Liver (tissue), 9 donors: ENCODE measurements around the gene TSPAN5. TPM values are rescaled to one million over a fixed set of nuclear protein-coding genes. Genes with fewer than 3 reads are reported as not detected.

Source experiments
- DNase-seq: peaks from one replicate; pipeline ENCODE4 v3.0.0-alpha.2; 2017; ENCODE audit warnings: low spot score
- H3K27ac ChIP-seq, 2 donors: one replicate each; pipeline ENCODE4 v1.7.0; 2013; ENCODE audit warnings: inconsistent platforms in 2 of 2, low read length in 2 of 2, control low read depth in 1 of 2, low read depth in 1 of 2, mild to moderate bottlenecking in 1 of 2
- H3K27me3 ChIP-seq, 4 donors: one replicate each; pipeline versions ENCODE4 v1.6.1 to v1.7.0; 2013; ENCODE audit warnings: low read length in 3 of 4, inconsistent platforms in 1 of 4, mild to moderate bottlenecking in 1 of 4, moderate library complexity in 1 of 4; ENCODE audit not compliant: control insufficient read depth in 4 of 4, insufficient read depth in 4 of 4
- H3K36me3 ChIP-seq, 4 donors: one replicate each; pipeline versions ENCODE4 v1.6.1 to v1.7.0; 2013; ENCODE audit warnings: low read length in 3 of 4, mild to moderate bottlenecking in 3 of 4, low read depth in 1 of 4, moderate library complexity in 1 of 4; ENCODE audit not compliant: control insufficient read depth in 4 of 4, insufficient read depth in 3 of 4
- H3K4me1 ChIP-seq, 4 donors: one replicate each; pipeline versions ENCODE4 v1.6.1 to v1.7.0; 2013; ENCODE audit warnings: low read length in 3 of 4, mild to moderate bottlenecking in 3 of 4, moderate library complexity in 1 of 4; ENCODE audit not compliant: control insufficient read depth in 4 of 4, insufficient read depth in 4 of 4
- H3K4me3 ChIP-seq, 3 donors: one replicate each; pipeline versions ENCODE4 v1.6.1 to v1.7.0; 2013; ENCODE audit warnings: low read length in 3 of 3, control low read depth in 1 of 3, low read depth in 1 of 3, mild to moderate bottlenecking in 1 of 3
- H3K9ac ChIP-seq, 2 donors: one replicate each; pipeline ENCODE4 v1.7.0; 2013; ENCODE audit warnings: low read length in 2 of 2, mild to moderate bottlenecking in 2 of 2, moderate library complexity in 2 of 2, control low read depth in 1 of 2, low read depth in 1 of 2
- H3K9me3 ChIP-seq, 4 donors: one replicate each; pipeline versions ENCODE4 v1.6.1 to v1.7.0; 2013; ENCODE audit warnings: low read length in 3 of 4; ENCODE audit not compliant: control insufficient read depth in 4 of 4
- EGR1 ChIP-seq, 2 donors: IDR thresholded peaks; 2 replicates each; pipeline ENCODE4 v1.6.1; 2016 to 2018; ENCODE audit warnings: antibody characterized with exemption in 2 of 2, low read depth in 2 of 2
- FOXA1 ChIP-seq: IDR thresholded peaks from 2 replicates; pipeline ENCODE4 v1.6.1; 2016; ENCODE audit warnings: antibody characterized with exemption
- FOXA2 ChIP-seq: IDR thresholded peaks from 2 replicates; pipeline ENCODE4 v1.6.1; 2016; ENCODE audit warnings: antibody characterized with exemption
- GABPA ChIP-seq, 2 donors: IDR thresholded peaks in 1 of 2; conservative IDR thresholded peaks in 1 of 2; 2 replicates each; pipeline ENCODE4 v1.6.1; 2016; ENCODE audit warnings: antibody characterized with exemption in 2 of 2, mild to moderate bottlenecking in 1 of 2, moderate library complexity in 1 of 2
- HNF4A ChIP-seq, 2 donors: conservative IDR thresholded peaks; 2 replicates each; pipeline ENCODE4 v1.6.1; 2016; ENCODE audit warnings: antibody characterized with exemption in 2 of 2, mild to moderate bottlenecking in 2 of 2
- HNF4G ChIP-seq: IDR thresholded peaks from 2 replicates; pipeline ENCODE4 v1.6.1; 2016; ENCODE audit warnings: antibody characterized with exemption
- JUND ChIP-seq, 2 donors: IDR thresholded peaks; 2 replicates each; pipeline ENCODE4 v1.6.1; 2016; ENCODE audit warnings: antibody characterized with exemption in 2 of 2
- NR2F2 ChIP-seq: IDR thresholded peaks from 2 replicates; pipeline ENCODE4 v1.6.1; 2016; ENCODE audit warnings: antibody characterized with exemption
- RAD21 ChIP-seq, 2 donors: IDR thresholded peaks; 2 replicates each; pipeline ENCODE4 v1.6.1; 2016; ENCODE audit warnings: antibody characterized with exemption in 2 of 2, mild to moderate bottlenecking in 2 of 2
- RXRA ChIP-seq, 2 donors: IDR thresholded peaks; 2 replicates each; pipeline ENCODE4 v1.6.1; 2017 to 2018; ENCODE audit warnings: antibody characterized with exemption in 2 of 2, mild to moderate bottlenecking in 1 of 2
- SP1 ChIP-seq: IDR thresholded peaks from 2 replicates; pipeline ENCODE4 v1.6.1; 2018; ENCODE audit warnings: antibody characterized with exemption, mild to moderate bottlenecking
- TAF1 ChIP-seq: conservative IDR thresholded peaks from 2 replicates; pipeline ENCODE4 v1.6.1; 2016; ENCODE audit warnings: antibody characterized with exemption, mild to moderate bottlenecking
- YY1 ChIP-seq: IDR thresholded peaks from 2 replicates; pipeline ENCODE4 v1.6.1; 2016; ENCODE audit warnings: antibody characterized with exemption, mild to moderate bottlenecking
- WGBS: extraction: QIAGEN DNeasy Blood & Tissue Kit; methylation state at CpG from one replicate; pipeline ENCODE4 v1.1.7; 2013; 5-methylcytosine and 5-hydroxymethylcytosine counted together
- polyA plus RNA-seq, 2 donors: library from polyadenylated mRNA; stranded (reverse) in 1 of 2; unstranded in 1 of 2; fragments of 200-250 nt in 1 of 2; fragments of >200 nt in 1 of 2; fragmentation: Nextera tagmentation in 1 of 2; extraction: Ambion mirVana in 1 of 2; gene quantifications; one replicate each; pipeline versions ENCODE4 v1.2.1 to v1.2.3, GENCODE V29; 2013 to 2015
- total RNA-seq, 2 donors: library from RNA; depleted of rRNA; stranded (reverse); fragments of >200 nt; gene quantifications; one replicate each; pipeline ENCODE4 v1.2.3, GENCODE V29; 2014
- TF ChIP-seq, protein P1 (sequence below): IDR thresholded peaks from 2 replicates; pipeline ENCODE4 v1.6.1; 2016; ENCODE audit warnings: antibody characterized with exemption, mild to moderate bottlenecking
- TF ChIP-seq, protein P2 (sequence below): IDR thresholded peaks from 2 replicates; pipeline ENCODE4 v1.6.1; 2016; ENCODE audit warnings: antibody characterized with exemption
- TF ChIP-seq, protein P3 (sequence below): IDR thresholded peaks from 2 replicates; pipeline ENCODE4 v1.6.1; 2016; ENCODE audit warnings: antibody characterized with exemption
- TF ChIP-seq, protein P4 (sequence below): fragments of 150-350 bp; IDR thresholded peaks from 2 replicates; pipeline ENCODE4 v1.5.1; 2017; ENCODE audit warnings: improper control_type of control experiment, low read depth, low read length; ENCODE audit not compliant: missing input control
- TF ChIP-seq, protein P5 (sequence below): IDR thresholded peaks from 2 replicates; pipeline ENCODE4 v1.6.1; 2016; ENCODE audit warnings: antibody characterized with exemption
- donor health status: healthy.
- donor health status: healthy.
- donor health status: healthy.
- donor health status: healthy.
- donor health status: healthy.

The TSPAN5 gene
- total and polyA plus RNA-seq, 4 donors = 0.36 to 54.0 (median 0.63) TPM

DNA sequence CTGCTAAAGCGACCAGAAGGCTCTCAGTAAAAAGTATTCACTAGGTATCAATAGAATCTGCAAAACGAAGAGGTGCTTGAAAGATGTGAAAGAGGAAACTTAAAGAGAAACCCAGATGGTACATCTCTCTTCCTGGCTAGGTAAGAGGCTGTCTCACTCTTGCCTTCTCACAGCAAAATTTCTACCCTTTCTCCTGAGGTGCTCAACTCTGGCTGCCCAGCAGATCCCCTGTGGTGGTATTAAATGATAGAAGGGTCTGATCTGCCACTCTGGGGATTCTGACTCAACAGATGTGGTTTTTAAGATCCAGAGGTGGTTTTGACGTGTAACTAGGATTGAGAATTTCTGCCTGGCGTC is 14.9 kb upstream of the TSPAN5 start:
- Histone ChIP-seq H3K27me3 (no peaks in the 10 kb centered on the region), H3K9ac (no peak overlapping the region), H3K36me3 (no peaks in the 10 kb centered on the region), H3K4me1 (peaks cover 0 to 6% (median 1%) of the 10 kb centered on the region in 4 donors), H3K9me3 (no peaks in the 10 kb centered on the region), H3K4me3 (no peak overlapping the region), H3K27ac (no peak overlapping the region)
- peak; percentile 22 for DNase-seq
- WGBS = 74% methylated on average over 4 of the region's 4 CpGs
- TF ChIP-seq, protein P1, sequence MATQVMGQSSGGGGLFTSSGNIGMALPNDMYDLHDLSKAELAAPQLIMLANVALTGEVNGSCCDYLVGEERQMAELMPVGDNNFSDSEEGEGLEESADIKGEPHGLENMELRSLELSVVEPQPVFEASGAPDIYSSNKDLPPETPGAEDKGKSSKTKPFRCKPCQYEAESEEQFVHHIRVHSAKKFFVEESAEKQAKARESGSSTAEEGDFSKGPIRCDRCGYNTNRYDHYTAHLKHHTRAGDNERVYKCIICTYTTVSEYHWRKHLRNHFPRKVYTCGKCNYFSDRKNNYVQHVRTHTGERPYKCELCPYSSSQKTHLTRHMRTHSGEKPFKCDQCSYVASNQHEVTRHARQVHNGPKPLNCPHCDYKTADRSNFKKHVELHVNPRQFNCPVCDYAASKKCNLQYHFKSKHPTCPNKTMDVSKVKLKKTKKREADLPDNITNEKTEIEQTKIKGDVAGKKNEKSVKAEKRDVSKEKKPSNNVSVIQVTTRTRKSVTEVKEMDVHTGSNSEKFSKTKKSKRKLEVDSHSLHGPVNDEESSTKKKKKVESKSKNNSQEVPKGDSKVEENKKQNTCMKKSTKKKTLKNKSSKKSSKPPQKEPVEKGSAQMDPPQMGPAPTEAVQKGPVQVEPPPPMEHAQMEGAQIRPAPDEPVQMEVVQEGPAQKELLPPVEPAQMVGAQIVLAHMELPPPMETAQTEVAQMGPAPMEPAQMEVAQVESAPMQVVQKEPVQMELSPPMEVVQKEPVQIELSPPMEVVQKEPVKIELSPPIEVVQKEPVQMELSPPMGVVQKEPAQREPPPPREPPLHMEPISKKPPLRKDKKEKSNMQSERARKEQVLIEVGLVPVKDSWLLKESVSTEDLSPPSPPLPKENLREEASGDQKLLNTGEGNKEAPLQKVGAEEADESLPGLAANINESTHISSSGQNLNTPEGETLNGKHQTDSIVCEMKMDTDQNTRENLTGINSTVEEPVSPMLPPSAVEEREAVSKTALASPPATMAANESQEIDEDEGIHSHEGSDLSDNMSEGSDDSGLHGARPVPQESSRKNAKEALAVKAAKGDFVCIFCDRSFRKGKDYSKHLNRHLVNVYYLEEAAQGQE = no peak
- TF ChIP-seq, protein P2, sequence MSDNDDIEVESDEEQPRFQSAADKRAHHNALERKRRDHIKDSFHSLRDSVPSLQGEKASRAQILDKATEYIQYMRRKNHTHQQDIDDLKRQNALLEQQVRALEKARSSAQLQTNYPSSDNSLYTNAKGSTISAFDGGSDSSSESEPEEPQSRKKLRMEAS = no peak
- TF ChIP-seq GABPA (IDR thresholded peaks at IDR 0.05 in 1 of 2, conservative IDR thresholded peaks at IDR 0.05 in 1 of 2) (no peak), RAD21 (IDR thresholded peaks at IDR 0.05) (no peak), NR2F2 (no peak), YY1 (no peak), FOXA1 (no peak)
- TF ChIP-seq, protein P3, sequence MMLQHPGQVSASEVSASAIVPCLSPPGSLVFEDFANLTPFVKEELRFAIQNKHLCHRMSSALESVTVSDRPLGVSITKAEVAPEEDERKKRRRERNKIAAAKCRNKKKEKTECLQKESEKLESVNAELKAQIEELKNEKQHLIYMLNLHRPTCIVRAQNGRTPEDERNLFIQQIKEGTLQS = no peak
- TF ChIP-seq, protein P4, sequence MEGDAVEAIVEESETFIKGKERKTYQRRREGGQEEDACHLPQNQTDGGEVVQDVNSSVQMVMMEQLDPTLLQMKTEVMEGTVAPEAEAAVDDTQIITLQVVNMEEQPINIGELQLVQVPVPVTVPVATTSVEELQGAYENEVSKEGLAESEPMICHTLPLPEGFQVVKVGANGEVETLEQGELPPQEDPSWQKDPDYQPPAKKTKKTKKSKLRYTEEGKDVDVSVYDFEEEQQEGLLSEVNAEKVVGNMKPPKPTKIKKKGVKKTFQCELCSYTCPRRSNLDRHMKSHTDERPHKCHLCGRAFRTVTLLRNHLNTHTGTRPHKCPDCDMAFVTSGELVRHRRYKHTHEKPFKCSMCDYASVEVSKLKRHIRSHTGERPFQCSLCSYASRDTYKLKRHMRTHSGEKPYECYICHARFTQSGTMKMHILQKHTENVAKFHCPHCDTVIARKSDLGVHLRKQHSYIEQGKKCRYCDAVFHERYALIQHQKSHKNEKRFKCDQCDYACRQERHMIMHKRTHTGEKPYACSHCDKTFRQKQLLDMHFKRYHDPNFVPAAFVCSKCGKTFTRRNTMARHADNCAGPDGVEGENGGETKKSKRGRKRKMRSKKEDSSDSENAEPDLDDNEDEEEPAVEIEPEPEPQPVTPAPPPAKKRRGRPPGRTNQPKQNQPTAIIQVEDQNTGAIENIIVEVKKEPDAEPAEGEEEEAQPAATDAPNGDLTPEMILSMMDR = no peak

DNA sequence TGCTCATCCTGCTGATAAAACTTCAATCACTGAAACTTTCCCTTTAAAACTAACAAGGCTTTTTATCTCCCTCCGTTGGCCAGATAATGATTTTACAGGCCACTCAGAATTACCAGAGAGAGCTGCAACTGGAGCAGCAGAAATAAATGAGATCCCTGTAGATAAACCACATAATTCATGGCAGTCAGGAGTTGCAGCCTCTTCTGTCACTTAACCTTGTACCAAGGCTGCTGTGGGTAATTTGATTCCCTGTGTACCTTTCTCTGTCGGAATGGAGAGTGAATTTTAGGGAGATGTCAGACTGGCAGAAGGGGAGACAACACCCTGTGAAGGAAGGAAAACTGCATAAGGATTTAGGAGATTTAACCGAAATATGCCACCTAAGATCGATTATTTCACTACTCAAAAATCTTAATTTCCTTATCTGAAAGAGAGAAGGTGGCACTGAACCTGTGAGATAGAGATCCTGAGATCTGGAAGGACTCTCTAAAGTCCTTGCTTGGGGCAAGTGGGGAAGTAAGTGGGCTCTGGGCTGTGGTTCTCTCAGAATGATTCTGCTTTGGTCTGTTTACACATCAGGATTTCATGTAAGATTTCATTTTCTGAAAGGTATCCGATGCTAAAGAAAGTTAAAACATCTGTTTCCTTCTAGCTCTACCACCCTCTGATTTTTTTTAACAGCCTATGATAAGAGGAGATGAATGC is 14.3 kb upstream of the TSPAN5 start:
- Histone ChIP-seq H3K27ac (no peak overlapping the region), H3K4me3 (no peak overlapping the region), H3K27me3 (no peaks in the 10 kb centered on the region), H3K9ac (no peak overlapping the region), H3K9me3 (no peaks in the 10 kb centered on the region), H3K36me3 (no peaks in the 10 kb centered on the region), H3K4me1 (peaks cover 0 to 6% (median 1%) of the 10 kb centered on the region in 4 donors)
- peak; percentile 6 for DNase-seq
- WGBS = 53% methylated on average over 5 of the region's 5 CpGs
- no peak for TF ChIP-seq FOXA1
- TF ChIP-seq, protein P3 = no peak
- no peak for TF ChIP-seq RAD21 (IDR thresholded peaks at IDR 0.05)
- TF ChIP-seq, protein P5, sequence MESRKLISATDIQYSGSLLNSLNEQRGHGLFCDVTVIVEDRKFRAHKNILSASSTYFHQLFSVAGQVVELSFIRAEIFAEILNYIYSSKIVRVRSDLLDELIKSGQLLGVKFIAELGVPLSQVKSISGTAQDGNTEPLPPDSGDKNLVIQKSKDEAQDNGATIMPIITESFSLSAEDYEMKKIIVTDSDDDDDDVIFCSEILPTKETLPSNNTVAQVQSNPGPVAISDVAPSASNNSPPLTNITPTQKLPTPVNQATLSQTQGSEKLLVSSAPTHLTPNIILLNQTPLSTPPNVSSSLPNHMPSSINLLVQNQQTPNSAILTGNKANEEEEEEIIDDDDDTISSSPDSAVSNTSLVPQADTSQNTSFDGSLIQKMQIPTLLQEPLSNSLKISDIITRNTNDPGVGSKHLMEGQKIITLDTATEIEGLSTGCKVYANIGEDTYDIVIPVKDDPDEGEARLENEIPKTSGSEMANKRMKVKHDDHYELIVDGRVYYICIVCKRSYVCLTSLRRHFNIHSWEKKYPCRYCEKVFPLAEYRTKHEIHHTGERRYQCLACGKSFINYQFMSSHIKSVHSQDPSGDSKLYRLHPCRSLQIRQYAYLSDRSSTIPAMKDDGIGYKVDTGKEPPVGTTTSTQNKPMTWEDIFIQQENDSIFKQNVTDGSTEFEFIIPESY = no peak
- TF ChIP-seq JUND (IDR thresholded peaks at IDR 0.05) = no peak
- TF ChIP-seq TAF1 = no peak
- no peak for TF ChIP-seq RXRA (IDR thresholded peaks at IDR 0.05)
- TF ChIP-seq SP1 = no peak
- TF ChIP-seq FOXA2 = no peak
- TF ChIP-seq, protein P1 = no peak
- TF ChIP-seq NR2F2 = no peak
- TF ChIP-seq HNF4A (conservative IDR thresholded peaks at IDR 0.05) = no peak
- no peak for TF ChIP-seq YY1
- TF ChIP-seq, protein P2 = no peak
- TF ChIP-seq GABPA (IDR thresholded peaks at IDR 0.05 in 1 of 2, conservative IDR thresholded peaks at IDR 0.05 in 1 of 2) = no peak
- no peak for TF ChIP-seq EGR1 (IDR thresholded peaks at IDR 0.05; ENCODE audit: low read depth in 2 of 2)
- no peak for TF ChIP-seq HNF4G
